ENCODE data around the gene AFAP1L1. TPM values are rescaled to one million over a fixed set of nuclear protein-coding genes. Genes with fewer than 3 reads are reported as not detected.
A peak's percentile ranks its signal among the peaks of the same experiment; 100 is the strongest.

Gene AFAP1L1
- total RNA-seq, 1 experiment from 2014 or later: 19.6 TPM

DNA sequence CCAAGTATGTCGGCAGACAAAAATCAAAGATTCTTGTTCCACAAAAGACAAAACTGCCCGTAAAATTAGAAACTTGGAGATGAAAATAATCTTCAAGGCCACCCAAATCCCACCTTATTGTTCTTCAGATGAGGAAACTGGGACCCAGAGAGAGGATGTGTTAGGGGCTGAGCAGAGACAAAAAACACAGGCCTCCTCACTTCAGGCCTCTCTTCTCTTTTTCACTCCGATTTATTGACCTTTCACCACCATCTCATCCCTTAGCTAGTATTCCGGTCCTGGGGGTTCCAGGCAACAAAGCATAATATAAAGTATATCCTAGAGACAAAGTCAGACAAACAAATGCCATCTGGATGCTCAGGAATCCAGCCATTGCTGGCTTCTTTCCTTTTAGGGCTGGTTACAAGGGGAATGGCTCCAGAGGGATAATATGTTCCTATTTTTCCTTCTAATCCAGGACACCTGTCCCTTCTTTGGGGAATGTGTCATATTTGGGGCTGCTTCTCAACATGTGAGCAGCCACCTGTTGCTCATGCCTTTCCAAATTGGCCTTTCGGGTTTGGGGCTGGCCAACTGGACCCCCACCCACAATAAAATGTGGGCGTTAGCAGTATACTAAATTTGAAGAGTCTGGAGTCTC, 42.2 kb upstream of the AFAP1L1 start:
- Histone ChIP-seq H3K9me2 (replicated peaks; ENCODE audit: low read length) (no peaks in the 10 kb centered on the region), H3K27ac (ENCODE audit: low read length) (no peak overlapping the region), H3K4me1 (ENCODE audit: insufficient read depth, low read length) (peaks cover 34% of the 10 kb centered on the region), H3K36me3 (ENCODE audit: low read depth, low read length) (peaks cover 9% of the 10 kb centered on the region; the same call in 1 of the 2 replicates), H3K9ac (ENCODE audit: low read length) (no peak overlapping the region), H3F3A (ENCODE audit: low read length, unreplicated experiment) (peaks cover 16% of the 10 kb centered on the region), H3K4me2 (ENCODE audit: low read length) (no peak overlapping the region), H3K9me3 (ENCODE audit: low read length) (no peaks in the 10 kb centered on the region), H4K20me1 (ENCODE audit: low read length) (no peaks in the 10 kb centered on the region), H3K27me3 (ENCODE audit: low read length) (no peaks in the 10 kb centered on the region), H2AFZ (ENCODE audit: low read length) (no peak overlapping the region), H3K79me2 (ENCODE audit: low read length) (no peaks in the 10 kb centered on the region), H3K4me3 (ENCODE audit: low read length) (no peak overlapping the region)
- POLR2A ChIA-PET (ENCODE audit: unreplicated experiment): interaction anchor here (0.7 to 0.9 kb wide), 2 partner anchors 88 to 93 kb away, joined by 4 read pairs; partner anchors contain the start of gene ABLIM3
- ATAC-seq (no peak), DNase-seq (no peak)
- intact Hi-C loops (cut with micrococcal nuclease): loop anchor here (1.0 to 5.0 kb wide), 11 partner anchors 39 to 317 kb away; partner anchors contain the start of genes ABLIM3 and SH3TC2
- no TSS peak for BruUV-seq (replicated peaks)
- CTCF ChIA-PET: interaction anchor here (0.8 to 2.0 kb wide), 7 partner anchors 36 to 498 kb away, joined by 3 to 39 read pairs (median 7); partner anchors contain the start of gene ABLIM3
- TF ChIP-seq, protein P1, sequence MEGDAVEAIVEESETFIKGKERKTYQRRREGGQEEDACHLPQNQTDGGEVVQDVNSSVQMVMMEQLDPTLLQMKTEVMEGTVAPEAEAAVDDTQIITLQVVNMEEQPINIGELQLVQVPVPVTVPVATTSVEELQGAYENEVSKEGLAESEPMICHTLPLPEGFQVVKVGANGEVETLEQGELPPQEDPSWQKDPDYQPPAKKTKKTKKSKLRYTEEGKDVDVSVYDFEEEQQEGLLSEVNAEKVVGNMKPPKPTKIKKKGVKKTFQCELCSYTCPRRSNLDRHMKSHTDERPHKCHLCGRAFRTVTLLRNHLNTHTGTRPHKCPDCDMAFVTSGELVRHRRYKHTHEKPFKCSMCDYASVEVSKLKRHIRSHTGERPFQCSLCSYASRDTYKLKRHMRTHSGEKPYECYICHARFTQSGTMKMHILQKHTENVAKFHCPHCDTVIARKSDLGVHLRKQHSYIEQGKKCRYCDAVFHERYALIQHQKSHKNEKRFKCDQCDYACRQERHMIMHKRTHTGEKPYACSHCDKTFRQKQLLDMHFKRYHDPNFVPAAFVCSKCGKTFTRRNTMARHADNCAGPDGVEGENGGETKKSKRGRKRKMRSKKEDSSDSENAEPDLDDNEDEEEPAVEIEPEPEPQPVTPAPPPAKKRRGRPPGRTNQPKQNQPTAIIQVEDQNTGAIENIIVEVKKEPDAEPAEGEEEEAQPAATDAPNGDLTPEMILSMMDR (conservative IDR thresholded peaks at IDR 0.05; ENCODE audit: low read depth, low read length): peak; percentile 7; the same call in 1 of the 2 replicates
- TF ChIP-seq EZH2phosphoT487 (IDR thresholded peaks at IDR 0.05; ENCODE audit: borderline replicate concordance, low read length): no peak
- TF ChIP-seq EZH2 (IDR thresholded peaks at IDR 0.05; ENCODE audit: low read length, unreplicated experiment): no peak

DNA sequence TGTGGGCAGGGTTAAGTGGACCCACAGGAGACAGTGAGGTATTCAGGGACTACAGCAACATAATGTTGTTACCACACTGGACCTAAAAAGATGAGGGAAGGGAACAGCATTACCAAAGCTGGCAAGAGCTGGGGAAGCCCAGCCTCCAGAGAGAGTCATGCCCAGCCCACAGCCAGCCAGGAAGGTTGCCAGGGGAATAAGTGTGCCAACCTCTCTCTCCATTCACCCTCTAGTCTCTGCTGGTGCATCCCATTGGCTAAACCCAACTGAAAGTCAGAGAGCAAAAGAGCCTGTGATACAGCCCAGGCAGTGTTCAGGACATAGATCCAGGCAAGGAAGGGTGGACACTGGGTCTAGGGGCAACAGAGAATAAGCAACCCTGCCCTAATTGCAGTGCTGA, 35.8 kb upstream of the AFAP1L1 start:
- ATAC-seq (peak; percentile 39; the same call in 1 of the 2 replicates), DNase-seq (no peak)
- H3F3A ChIP-seq (ENCODE audit: low read length, unreplicated experiment): no peaks in the 10 kb centered on the region
- no TSS peak for BruUV-seq (replicated peaks)
- ChIA-PET POLR2A (ENCODE audit: unreplicated experiment) (no interaction called here), CTCF (no interaction called here)
- peaks cover 12% of the 10 kb centered on the region; the same call in 1 of the 2 replicates for H3K36me3 ChIP-seq (ENCODE audit: low read depth, low read length)
- no peaks in the 10 kb centered on the region for H3K9me2 ChIP-seq (replicated peaks; ENCODE audit: low read length)
- H3K27ac ChIP-seq (ENCODE audit: low read length): no peak overlapping the region
- no peak overlapping the region for H3K9ac ChIP-seq (ENCODE audit: low read length)
- H3K27me3 ChIP-seq (ENCODE audit: low read length): no peaks in the 10 kb centered on the region
- H4K20me1 ChIP-seq (ENCODE audit: low read length): no peaks in the 10 kb centered on the region
- H3K4me3 ChIP-seq (ENCODE audit: low read length): no peak overlapping the region
- H3K4me2 ChIP-seq (ENCODE audit: low read length): no peak overlapping the region
- no peak overlapping the region for H2AFZ ChIP-seq (ENCODE audit: low read length)
- H3K9me3 ChIP-seq (ENCODE audit: low read length): no peaks in the 10 kb centered on the region
- TF ChIP-seq, protein P1 (conservative IDR thresholded peaks at IDR 0.05; ENCODE audit: low read depth, low read length): no peak
- no peak for TF ChIP-seq EZH2phosphoT487 (IDR thresholded peaks at IDR 0.05; ENCODE audit: borderline replicate concordance, low read length)
- no peak for TF ChIP-seq EZH2 (IDR thresholded peaks at IDR 0.05; ENCODE audit: low read length, unreplicated experiment)
- no peaks in the 10 kb centered on the region for H3K79me2 ChIP-seq (ENCODE audit: low read length)
- no peaks in the 10 kb centered on the region for H3K4me1 ChIP-seq (ENCODE audit: insufficient read depth, low read length)
- intact Hi-C loops (cut with micrococcal nuclease): no loop called here

DNA sequence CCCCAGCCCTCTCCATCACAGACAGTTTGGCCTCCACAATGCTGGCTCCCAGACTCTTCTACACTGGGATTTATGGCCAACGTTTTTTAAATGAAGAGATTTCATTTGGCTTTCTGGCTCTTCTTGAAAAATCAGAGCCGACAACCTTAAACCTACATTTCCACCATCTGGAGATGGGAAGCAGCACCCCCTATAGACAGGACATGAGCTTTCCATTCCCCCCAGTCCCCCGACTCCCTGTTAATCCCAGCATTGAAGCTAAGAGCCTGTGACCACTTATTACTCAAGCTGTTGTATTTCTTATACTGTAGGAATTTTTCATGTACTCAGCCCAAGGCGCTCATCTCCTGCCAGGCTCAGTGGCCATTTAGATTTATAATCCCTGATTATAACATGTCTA, 34.0 kb upstream of the AFAP1L1 start:
- no peaks in the 10 kb centered on the region for H3K9me2 ChIP-seq (replicated peaks; ENCODE audit: low read length)
- no peak overlapping the region for H3K9ac ChIP-seq (ENCODE audit: low read length)
- TF ChIP-seq EZH2 (IDR thresholded peaks at IDR 0.05; ENCODE audit: low read length, unreplicated experiment): no peak
- TF ChIP-seq, protein P1 (conservative IDR thresholded peaks at IDR 0.05; ENCODE audit: low read depth, low read length): peak; percentile 67
- peaks cover 14% of the 10 kb centered on the region; the same call in 1 of the 2 replicates for H3K36me3 ChIP-seq (ENCODE audit: low read depth, low read length)
- no peak overlapping the region for H3K27ac ChIP-seq (ENCODE audit: low read length)
- H3K4me2 ChIP-seq (ENCODE audit: low read length): no peak overlapping the region
- no TSS peak for BruUV-seq (replicated peaks)
- H3K27me3 ChIP-seq (ENCODE audit: low read length): no peaks in the 10 kb centered on the region
- H3K79me2 ChIP-seq (ENCODE audit: low read length): no peaks in the 10 kb centered on the region
- H2AFZ ChIP-seq (ENCODE audit: low read length): no peak overlapping the region
- H3F3A ChIP-seq (ENCODE audit: low read length, unreplicated experiment): no peaks in the 10 kb centered on the region
- no peaks in the 10 kb centered on the region for H3K9me3 ChIP-seq (ENCODE audit: low read length)
- intact Hi-C loops (cut with micrococcal nuclease): no loop called here
- POLR2A ChIA-PET (ENCODE audit: unreplicated experiment): no interaction called here
- peak; percentile 27 for DNase-seq
- H3K4me1 ChIP-seq (ENCODE audit: insufficient read depth, low read length): no peaks in the 10 kb centered on the region
- no peaks in the 10 kb centered on the region for H4K20me1 ChIP-seq (ENCODE audit: low read length)
- CTCF ChIA-PET: interaction anchor here (0.6 to 1.5 kb wide), 4 partner anchors 111 to 506 kb away, joined by 3 read pairs; no protein-coding TSS in a partner anchor
- no peak overlapping the region for H3K4me3 ChIP-seq (ENCODE audit: low read length)
- ATAC-seq: no peak; the same call in 1 of the 2 replicates
